ENCODE results near the gene PAX7.

- TF ChIP-seq POLR2A (IDR thresholded peaks at IDR 0.05; ENCODE audit: low read length) (no peak), GATA1 (IDR thresholded peaks at IDR 0.05; ENCODE audit: low read depth, low read length) (no peak)
Measured at GRCh38 chr1:18721776-18722175, 91.1 kb downstream of the PAX7 start.

Measured in erythroblast (primary cell).